Epithelial cell of esophagus (primary cell): ENCODE measurements around the gene TMTC2.

ENCODE experiments used
- DNase-seq: peaks from one replicate; pipeline ENCODE4 v3.0.0; 2010; ENCODE audit warnings: low read depth
- H3K4me3 ChIP-seq: 2 replicates; pipeline ENCODE4 v1.5.1; 2011; ENCODE audit warnings: mild to moderate bottlenecking, low read length, control low read depth
- CTCF ChIP-seq: IDR thresholded peaks from 2 replicates; pipeline ENCODE4 v1.5.1; 2011; ENCODE audit warnings: low read depth, mild to moderate bottlenecking, low read length, control low read depth, inconsistent platforms; ENCODE audit not compliant: insufficient read depth; ENCODE audit errors: missing control alignments

The TMTC2 gene

DNA sequence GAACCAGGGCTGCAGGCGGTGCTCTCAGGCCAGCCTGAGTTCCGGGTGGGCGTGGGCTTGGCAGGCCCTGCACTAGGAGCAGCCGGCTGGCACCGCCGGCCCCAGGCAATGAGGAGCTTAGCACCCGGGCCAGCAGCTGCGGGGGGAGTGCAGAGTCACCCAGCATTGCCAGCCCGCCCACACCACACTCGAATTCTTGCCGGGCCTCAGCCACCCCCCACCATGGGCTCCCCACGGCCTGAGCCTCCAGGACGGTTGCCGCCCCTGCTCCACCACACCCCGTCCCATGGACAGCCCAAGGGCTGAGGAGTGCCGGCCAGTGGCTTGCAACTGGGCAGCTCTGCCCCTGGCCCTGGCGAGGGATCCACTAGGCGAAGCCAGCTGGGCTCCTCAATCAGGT, 453.4 kb downstream of the TMTC2 start:
- no peak for DNase-seq
- H3K4me3 ChIP-seq: no peak overlapping the region
- TF ChIP-seq CTCF: no peak

DNA sequence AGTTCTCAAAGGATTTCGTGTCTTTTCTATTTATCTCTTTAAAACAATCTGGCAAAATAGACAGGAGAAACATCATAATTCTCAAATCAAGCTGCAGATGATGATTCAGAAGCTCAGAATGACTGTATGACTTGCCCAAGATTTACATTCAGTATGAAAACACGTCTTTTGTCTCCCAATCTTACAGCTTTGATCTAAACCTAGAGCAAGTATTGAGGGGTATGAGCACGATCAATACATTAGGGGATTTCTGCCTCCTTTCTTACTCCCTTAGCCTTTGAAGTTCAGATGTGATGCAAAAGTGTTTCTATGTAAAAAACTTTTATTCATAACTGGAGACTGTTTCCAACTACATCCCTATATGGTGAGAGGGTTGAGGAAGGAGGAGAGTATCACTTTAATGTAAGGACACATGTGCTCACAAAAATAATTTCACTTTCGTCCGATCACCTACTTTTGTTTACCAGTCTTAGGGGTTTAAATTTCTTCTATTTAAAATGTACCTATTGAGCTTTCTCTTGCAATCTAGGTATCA, 454.8 kb downstream of the TMTC2 start:
- no peak overlapping the region for H3K4me3 ChIP-seq
- DNase-seq: no peak
- TF ChIP-seq CTCF: no peak

- TF ChIP-seq CTCF: no peak
Observed at GRCh38 chr12:83142914-83143313, 456.2 kb downstream of the TMTC2 start.

DNA sequence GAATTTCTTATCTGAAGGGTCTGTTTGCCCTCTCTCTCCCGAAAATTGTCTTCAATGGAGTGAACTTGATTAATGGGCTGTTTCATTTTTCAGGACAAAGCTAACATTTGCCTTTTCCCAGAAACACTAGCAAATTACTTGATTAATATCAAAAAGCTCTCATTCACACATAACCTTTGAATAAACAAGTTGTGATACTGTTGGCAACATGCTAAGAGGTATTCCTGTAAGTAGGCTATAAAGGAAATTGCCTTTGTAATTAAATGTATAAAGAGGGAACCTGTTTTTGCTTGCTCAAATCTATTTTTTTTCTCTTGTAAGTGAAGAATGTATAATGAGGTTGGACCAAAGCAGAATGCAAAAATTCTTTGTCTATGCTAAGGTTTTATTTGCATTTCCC, 457.2 kb downstream of the TMTC2 start:
- no peak for TF ChIP-seq CTCF
- no peak for DNase-seq
- no peak overlapping the region for H3K4me3 ChIP-seq

More at GRCh38 chr12:83142914-83143313, 456.2 kb downstream of the TMTC2 start:
- no peak overlapping the region for H3K4me3 ChIP-seq
- no peak for DNase-seq

GRCh38 chr12:83145325-83145840, 458.7 kb downstream of the TMTC2 start:
- no peak for TF ChIP-seq CTCF
- no peak for DNase-seq

DNA sequence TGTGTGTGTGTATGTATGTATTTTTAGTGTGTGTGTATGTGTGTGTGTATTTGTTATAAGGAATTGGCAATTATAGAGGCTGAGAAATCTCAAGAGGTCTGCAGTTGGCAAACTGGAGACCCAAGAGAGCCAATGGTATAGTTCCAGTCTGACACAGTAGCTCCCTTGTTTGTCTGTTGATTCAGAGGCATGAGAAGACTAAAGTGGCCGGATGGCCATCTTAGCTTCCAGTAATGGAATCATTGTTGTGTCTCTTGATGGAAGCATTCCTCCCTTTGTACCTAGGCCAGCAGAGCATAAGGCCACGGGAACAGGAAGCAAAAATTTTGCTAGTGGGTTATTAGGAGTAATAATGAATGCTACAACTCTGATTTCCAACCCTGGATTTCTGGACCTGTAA, 460.6 kb downstream of the TMTC2 start:
- H3K4me3 ChIP-seq: no peak overlapping the region
- DNase-seq: no peak
- no peak for TF ChIP-seq CTCF

More at GRCh38 chr12:83145325-83145840, 458.7 kb downstream of the TMTC2 start:
- H3K4me3 ChIP-seq: no peak overlapping the region

DNA sequence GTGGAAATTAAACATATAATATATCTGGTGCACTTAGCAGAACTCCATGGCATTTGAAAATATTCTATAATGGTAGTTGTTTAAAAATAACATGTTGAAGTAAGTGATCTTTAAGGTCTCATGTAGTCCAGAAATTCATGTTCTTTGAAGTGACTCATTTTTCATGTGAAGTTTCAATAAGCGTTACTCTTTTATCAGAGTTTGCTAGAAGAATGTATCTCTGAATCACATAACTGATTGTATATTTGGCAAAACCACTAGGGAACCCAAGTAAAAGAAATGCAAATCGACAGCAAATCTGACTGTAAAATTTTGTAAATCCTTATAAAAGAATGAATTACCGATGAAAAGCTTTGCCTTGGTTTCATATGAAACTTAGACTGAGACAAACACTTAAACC, 463.3 kb downstream of the TMTC2 start:
- TF ChIP-seq CTCF: no peak
- H3K4me3 ChIP-seq: no peak overlapping the region
- no peak for DNase-seq
